HEK293T (cell line): Measurements from ENCODE around the gene LSM6.

ENCODE experiments used
- CTCF ChIA-PET: fragments of 350-600 bp; formaldehyde crosslinking; extraction: SDS; loops from one replicate; lab custom pipeline; 2021; ENCODE audit warnings: antibody characterized with exemption, inconsistent platforms; lab: Yijun Ruan, JAX
- POLR2A ChIA-PET: fragments of 350-600 bp; formaldehyde crosslinking; extraction: SDS; loops from one replicate; lab custom pipeline; 2020; ENCODE audit warnings: antibody characterized with exemption, inconsistent platforms; lab: Yijun Ruan, JAX
- DNase-seq: peaks from one replicate; pipeline ENCODE4 v3.0.0; 2012; ENCODE audit warnings: mixed read lengths; ENCODE audit errors: extremely low spot score
- ARNT ChIP-seq: fragments of 450-650 bp; IDR thresholded peaks from 2 replicates; pipeline ENCODE4 v1.6.1; 2017; ENCODE audit warnings: mild to moderate bottlenecking
- BHLHE40 ChIP-seq: fragments of 450-650 bp; IDR thresholded peaks from 2 replicates; pipeline ENCODE4 v1.6.1; 2016; ENCODE audit warnings: mild to moderate bottlenecking, moderate library complexity, borderline replicate concordance
- CTBP1 ChIP-seq: fragments of 450-650 bp; IDR thresholded peaks from 2 replicates; pipeline ENCODE4 v1.6.1; 2016; ENCODE audit warnings: borderline replicate concordance
- ELF4 ChIP-seq: fragments of 450-650 bp; IDR thresholded peaks from 2 replicates; pipeline ENCODE4 v1.6.1; 2017; ENCODE audit warnings: antibody characterized with exemption
- FOXA1 ChIP-seq: fragments of 450-650 bp; IDR thresholded peaks from 2 replicates; pipeline ENCODE4 v1.6.1; 2016; ENCODE audit warnings: mild to moderate bottlenecking
- FOXK2 ChIP-seq: fragments of 450-650 bp; IDR thresholded peaks from 2 replicates; pipeline ENCODE4 v1.6.1; 2016; ENCODE audit warnings: mild to moderate bottlenecking
- FOXM1 ChIP-seq: fragments of 450-650 bp; IDR thresholded peaks from 2 replicates; pipeline ENCODE4 v1.6.1; 2017; ENCODE audit warnings: mild to moderate bottlenecking, borderline replicate concordance
- HDGF ChIP-seq: fragments of 450-650 bp; IDR thresholded peaks from 2 replicates; pipeline ENCODE4 v1.6.1; 2017; ENCODE audit warnings: antibody characterized with exemption, borderline replicate concordance
- L3MBTL2 ChIP-seq: fragments of 450-650 bp; conservative IDR thresholded peaks from 2 replicates; pipeline ENCODE4 v1.6.1; 2016; ENCODE audit warnings: mild to moderate bottlenecking
- LEF1 ChIP-seq: fragments of 450-650 bp; IDR thresholded peaks from 2 replicates; pipeline ENCODE4 v1.6.1; 2017; ENCODE audit warnings: mild to moderate bottlenecking, borderline replicate concordance
- NFRKB ChIP-seq: fragments of 450-650 bp; IDR thresholded peaks from 2 replicates; pipeline ENCODE4 v1.6.1; 2016; ENCODE audit warnings: mild to moderate bottlenecking, moderate library complexity
- SP1 ChIP-seq: fragments of 450-650 bp; IDR thresholded peaks from 2 replicates; pipeline ENCODE4 v1.6.1; 2017
- SUZ12 ChIP-seq: fragments of 450-650 bp; IDR thresholded peaks from 2 replicates; pipeline ENCODE4 v1.6.1; 2016; ENCODE audit warnings: mild to moderate bottlenecking
- TARDBP ChIP-seq: fragments of 450-650 bp; IDR thresholded peaks from 2 replicates; pipeline ENCODE4 v1.6.1; 2016
- ZNF384 ChIP-seq: fragments of 450-650 bp; IDR thresholded peaks from 2 replicates; pipeline ENCODE4 v1.6.1; 2016
- TF ChIP-seq, protein P1 (sequence below): fragments of 450-650 bp; IDR thresholded peaks from 2 replicates; pipeline ENCODE4 v1.6.1; 2016

LSM6 gene

DNA sequence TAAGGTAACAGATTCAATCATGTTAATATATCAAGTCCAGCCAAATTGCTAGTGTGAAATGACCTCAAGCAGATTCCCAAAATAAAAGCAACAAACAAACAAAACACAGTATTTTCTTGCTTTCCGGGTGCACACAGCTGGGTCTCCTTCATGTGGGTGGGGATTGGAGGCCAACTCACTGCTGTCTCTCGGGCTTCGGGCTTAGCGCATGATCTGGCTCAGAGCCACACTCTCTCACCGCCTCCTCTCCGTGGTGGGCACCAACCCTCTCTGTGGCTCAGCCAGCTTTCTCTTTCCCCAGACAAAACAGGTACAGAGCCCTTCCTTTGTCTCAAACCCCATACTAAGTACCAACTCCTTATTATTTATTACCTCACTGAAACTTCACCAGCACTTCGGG lies 35.9 kb downstream of the LSM6 start:
- POLR2A ChIA-PET: no interaction called here
- CTCF ChIA-PET: no interaction called here
- no peak for TF ChIP-seq FOXM1
- TF ChIP-seq SUZ12: no peak
- no peak for TF ChIP-seq LEF1
- TF ChIP-seq TARDBP: no peak
- no peak for TF ChIP-seq ZNF384
- TF ChIP-seq, protein P1, sequence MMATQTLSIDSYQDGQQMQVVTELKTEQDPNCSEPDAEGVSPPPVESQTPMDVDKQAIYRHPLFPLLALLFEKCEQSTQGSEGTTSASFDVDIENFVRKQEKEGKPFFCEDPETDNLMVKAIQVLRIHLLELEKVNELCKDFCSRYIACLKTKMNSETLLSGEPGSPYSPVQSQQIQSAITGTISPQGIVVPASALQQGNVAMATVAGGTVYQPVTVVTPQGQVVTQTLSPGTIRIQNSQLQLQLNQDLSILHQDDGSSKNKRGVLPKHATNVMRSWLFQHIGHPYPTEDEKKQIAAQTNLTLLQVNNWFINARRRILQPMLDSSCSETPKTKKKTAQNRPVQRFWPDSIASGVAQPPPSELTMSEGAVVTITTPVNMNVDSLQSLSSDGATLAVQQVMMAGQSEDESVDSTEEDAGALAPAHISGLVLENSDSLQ: no peak
- no peak for TF ChIP-seq FOXK2
- TF ChIP-seq ELF4: no peak
- no peak for TF ChIP-seq CTBP1
- TF ChIP-seq BHLHE40: no peak
- TF ChIP-seq HDGF: no peak
- no peak for TF ChIP-seq SP1
- DNase-seq: no peak

- CTCF ChIA-PET: interaction anchor here (0.6 kb wide), 1 partner anchor 700 kb away, joined by 3 read pairs; no protein-coding TSS in a partner anchor
- DNase-seq: no peak
- POLR2A ChIA-PET: no interaction called here
- no peak for TF ChIP-seq FOXM1
- no peak for TF ChIP-seq LEF1
- TF ChIP-seq ELF4: no peak
- TF ChIP-seq SUZ12: no peak
- no peak for TF ChIP-seq ARNT
- TF ChIP-seq L3MBTL2: no peak
- TF ChIP-seq SP1: no peak
- TF ChIP-seq FOXA1: no peak
- TF ChIP-seq FOXK2: no peak
- TF ChIP-seq ZNF384: no peak
- no peak for TF ChIP-seq NFRKB
These were observed 37.3 kb downstream of the LSM6 start for GRCh38 chr4:146212781-146213180.

GRCh38 chr4:146214238-146214637 lies 38.7 kb downstream of the LSM6 start, which contains the start of gene REELD1:
Gene REELD1 (plus strand): TSS chr4:146214538. CDS start chr4:146216953, 2,415 bp downstream.
- CTCF ChIA-PET: no interaction called here
- POLR2A ChIA-PET: no interaction called here
- DNase-seq: no peak
- TF ChIP-seq NFRKB (no peak), CTBP1 (no peak), ELF4 (no peak), FOXK2 (no peak), FOXA1 (no peak), TARDBP (no peak), ZNF384 (no peak), LEF1 (no peak), BHLHE40 (no peak), HDGF (no peak)
- TF ChIP-seq, protein P1: no peak

- TF ChIP-seq CTBP1 (no peak), ZNF384 (no peak), NFRKB (no peak), ARNT (no peak), ELF4 (no peak), HDGF (no peak), SP1 (no peak), FOXA1 (no peak)
- TF ChIP-seq, protein P1: no peak
- DNase-seq: no peak
- ChIA-PET CTCF (interaction anchor here (0.6 to 0.7 kb wide), 3 partner anchors 20 to 331 kb away, joined by 3 to 5 read pairs (median 3); no protein-coding TSS in a partner anchor), POLR2A (no interaction called here)
These were observed 46.8 kb downstream of the LSM6 start for GRCh38 chr4:146222313-146222712.

DNA sequence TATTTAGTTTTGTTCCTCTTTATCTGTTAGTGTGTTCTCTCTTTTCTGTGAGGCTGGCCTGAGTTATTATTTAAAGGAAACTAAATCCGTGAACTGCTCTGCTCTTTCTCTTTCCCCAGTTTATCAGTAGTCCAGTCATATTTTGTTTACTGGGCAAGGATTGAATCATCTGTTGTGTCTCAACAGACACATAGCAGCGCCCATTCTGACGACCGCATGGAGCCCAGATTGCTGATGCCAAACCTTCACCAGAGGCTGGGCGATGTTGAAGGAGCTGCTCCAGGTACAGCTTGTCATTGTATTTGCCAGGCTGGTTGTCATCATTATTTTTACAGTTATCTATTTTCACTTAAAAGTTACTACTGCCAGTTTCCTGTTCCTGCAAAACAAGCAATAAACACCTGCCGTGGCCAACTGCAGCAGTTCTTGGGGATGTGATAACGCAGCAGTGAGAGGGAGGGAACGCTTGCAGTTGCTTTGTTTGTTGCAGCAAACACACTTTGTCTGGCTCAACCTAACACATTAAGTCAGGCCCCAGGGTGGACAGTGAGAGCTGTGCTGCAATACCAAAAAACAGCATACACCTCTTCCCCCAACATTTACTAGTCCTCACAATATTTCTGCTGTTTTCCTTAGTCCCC lies 48.9 kb downstream of the LSM6 start:
- ChIA-PET POLR2A (no interaction called here), CTCF (no interaction called here)
- TF ChIP-seq TARDBP (no peak), FOXM1 (no peak), L3MBTL2 (no peak), LEF1 (no peak), FOXA1 (no peak), HDGF (no peak), ELF4 (no peak), NFRKB (no peak), BHLHE40 (no peak), CTBP1 (no peak), SP1 (no peak), ZNF384 (no peak), FOXK2 (no peak)
- no peak for DNase-seq

GRCh38 chr4:146229406-146229805 lies 53.9 kb downstream of the LSM6 start:
- ChIA-PET CTCF (interaction anchor here (0.6 to 1.1 kb wide), 2 partner anchors 13 to 24 kb away, joined by 3 read pairs; no protein-coding TSS in a partner anchor), POLR2A (no interaction called here)
- no peak for TF ChIP-seq SUZ12
- TF ChIP-seq NFRKB: no peak
- TF ChIP-seq FOXM1: no peak
- TF ChIP-seq ZNF384: no peak
- TF ChIP-seq L3MBTL2: no peak
- TF ChIP-seq HDGF: no peak
- no peak for TF ChIP-seq BHLHE40
- TF ChIP-seq FOXK2: no peak

More at GRCh38 chr4:146229406-146229805, 53.9 kb downstream of the LSM6 start:
- no peak for DNase-seq
